Caco-2 (cell line): ENCODE data around the gene CNFN. TPM values are rescaled to one million over a fixed set of nuclear protein-coding genes. Genes with fewer than 3 reads are reported as not detected.
"Not testable (repeated sequence)": the region's sequence is repeated elsewhere in the genome, so short reads cannot be mapped to it uniquely, and the experiment has no call there.

Source experiments
- BruUV-seq: library from RNA; stranded (reverse); fragments of 400-500 nt; replicated peaks from 2 replicates; lab custom pipeline; 2021; lab: Mats Ljungman, UMichigan
- CTCF ChIA-PET: fragments of 300-600 bp; sonication (Branson Sonifier 250); formaldehyde crosslinking; loops from one replicate; lab custom pipeline; 2022; ENCODE audit warnings: antibody characterized with exemption; lab: Charles Lee
- POLR2A ChIA-PET: fragments of 300-600 bp; sonication (Branson Sonifier 250); formaldehyde crosslinking; loops from one replicate; lab custom pipeline; 2022; ENCODE audit warnings: antibody characterized with exemption; lab: Charles Lee
- DNase-seq, 2 experiments: peaks; one replicate each; pipeline versions ENCODE4 v3.0.0 to v3.0.0-alpha.2; 2020 to 2022
- H3K27me3 ChIP-seq: replicated peaks from 2 replicates; pipeline ENCODE4 v1.6.0; 2011; ENCODE audit warnings: low read length; ENCODE audit not compliant: control insufficient read depth, insufficient read depth
- H3K36me3 ChIP-seq: 2 replicates; pipeline ENCODE4 v1.5.1; 2011; ENCODE audit warnings: low read length; ENCODE audit not compliant: control insufficient read depth, insufficient read depth
- H3K4me1 ChIP-seq: fragments of 250-450 bp; sonication (Bioruptor Pico); 2 replicates; pipeline ENCODE4 v1.5.1; 2020; ENCODE audit warnings: mild to moderate bottlenecking
- H3K4me3 ChIP-seq: 2 replicates; pipeline ENCODE4 v1.5.1; 2011; ENCODE audit warnings: low read depth, mild to moderate bottlenecking, control low read depth, low read length
- H3K9me3 ChIP-seq: fragments of 250-450 bp; sonication (Bioruptor Pico); 2 replicates; pipeline ENCODE4 v1.5.1; 2020; ENCODE audit warnings: mild to moderate bottlenecking, moderate library complexity
- H3K27ac Mint-ChIP-seq: one replicate; pipeline ENCODE4 v1.8.0; 2022; ENCODE audit warnings: mixed read lengths; ENCODE audit not compliant: unreplicated experiment
- H3K27me3 Mint-ChIP-seq: one replicate; pipeline ENCODE4 v1.8.0; 2022; ENCODE audit warnings: mixed read lengths; ENCODE audit not compliant: insufficient read depth, unreplicated experiment
- H3K36me3 Mint-ChIP-seq: one replicate; pipeline ENCODE4 v1.8.0; 2022; ENCODE audit warnings: mild to moderate bottlenecking, mixed read lengths; ENCODE audit not compliant: insufficient read depth, unreplicated experiment
- H3K4me1 Mint-ChIP-seq: one replicate; pipeline ENCODE4 v1.8.0; 2022; ENCODE audit warnings: low read depth, mixed read lengths; ENCODE audit not compliant: unreplicated experiment
- H3K4me3 Mint-ChIP-seq: one replicate; pipeline ENCODE4 v1.8.0; 2022; ENCODE audit warnings: mild to moderate bottlenecking, moderate library complexity, mixed read lengths; ENCODE audit not compliant: unreplicated experiment
- H3K9me3 Mint-ChIP-seq: one replicate; pipeline ENCODE4 v1.8.0; 2022; ENCODE audit warnings: mixed read lengths; ENCODE audit not compliant: unreplicated experiment
- CTCF ChIP-seq, 2 experiments: fragments of 200-600 bp in 1 of 2; IDR thresholded peaks; 1 replicate in 1 of 2; 2 replicates in 1 of 2; pipeline versions ENCODE4 v1.5.1 to v1.8.0; 2011 to 2022; ENCODE audit warnings: antibody characterized with exemption in 1 of 2, control low read depth in 1 of 2, inconsistent platforms in 1 of 2, low read depth in 1 of 2, low read length in 1 of 2, mild to moderate bottlenecking in 1 of 2, moderate library complexity in 1 of 2; ENCODE audit not compliant: insufficient read depth in 1 of 2, severe bottlenecking in 1 of 2, unreplicated experiment in 1 of 2
- intact Hi-C: fragments of 100-400 bp; cut with micrococcal nuclease; formaldehyde crosslinking; loops from one replicate; pipeline ENCODE4 v1.10.0; 2022; ENCODE audit not compliant: unreplicated experiment
- total RNA-seq: library from RNA; stranded (reverse); gene quantifications from 2 replicates; pipeline ENCODE4 v1.2.3, GENCODE V29; 2022

CNFN gene
- total RNA-seq, 1 experiment from 2014 or later: 4.1 TPM

GRCh38 chr19:42345191-42345812, 44.8 kb downstream of the CNFN start:
- no peaks in the 10 kb centered on the region for H3K27me3 Mint-ChIP-seq
- intact Hi-C loops: no loop called here
- no peaks in the 10 kb centered on the region for H3K4me1 ChIP-seq
- no peaks in the 10 kb centered on the region for H3K27me3 ChIP-seq
- no peaks in the 10 kb centered on the region for H3K4me1 Mint-ChIP-seq
- no peak overlapping the region for H3K27ac Mint-ChIP-seq
- H3K36me3 ChIP-seq: peaks cover 1% of the 10 kb centered on the region
- BruUV-seq: no TSS peak
- H3K9me3 Mint-ChIP-seq: no peaks in the 10 kb centered on the region
- no peak overlapping the region for H3K4me3 Mint-ChIP-seq
- no peak for TF ChIP-seq CTCF (IDR thresholded peaks at IDR 0.05; ENCODE audit: insufficient read depth in 1 of 2, low read depth in 1 of 2, low read length in 1 of 2, severe bottlenecking in 1 of 2, unreplicated experiment in 1 of 2)
- peaks cover 14% of the 10 kb centered on the region for H3K36me3 Mint-ChIP-seq
- CTCF ChIA-PET: no interaction called here
- POLR2A ChIA-PET: no interaction called here
- no peaks in the 10 kb centered on the region for H3K9me3 ChIP-seq
- no peak for DNase-seq
- no peak overlapping the region for H3K4me3 ChIP-seq

- intact Hi-C loops: no loop called here
- Mint-ChIP-seq H3K27ac (no peak overlapping the region), H3K4me3 (no peak overlapping the region), H3K9me3 (no peaks in the 10 kb centered on the region), H3K27me3 (no peaks in the 10 kb centered on the region), H3K4me1 (no peaks in the 10 kb centered on the region), H3K36me3 (peaks cover 14% of the 10 kb centered on the region)
- no peaks in the 10 kb centered on the region for H3K27me3 ChIP-seq
- ChIA-PET POLR2A (no interaction called here), CTCF (interaction anchor here (0.6 kb wide), 1 partner anchor 16 kb away, joined by 5 read pairs; no protein-coding TSS in a partner anchor)
- H3K36me3 ChIP-seq: peaks cover 1% of the 10 kb centered on the region
- no peak for DNase-seq
- no TSS peak for BruUV-seq
- no peaks in the 10 kb centered on the region for H3K9me3 ChIP-seq
- H3K4me1 ChIP-seq: no peaks in the 10 kb centered on the region
- no peak for TF ChIP-seq CTCF (IDR thresholded peaks at IDR 0.05; ENCODE audit: insufficient read depth in 1 of 2, low read depth in 1 of 2, low read length in 1 of 2, severe bottlenecking in 1 of 2, unreplicated experiment in 1 of 2)
- no peak overlapping the region for H3K4me3 ChIP-seq
These were observed 45.7 kb downstream of the CNFN start for GRCh38 chr19:42344336-42344893.

- no peaks in the 10 kb centered on the region for H3K4me1 ChIP-seq
- H3K4me3 Mint-ChIP-seq: no peak overlapping the region
- intact Hi-C loops: no loop called here
- H3K9me3 Mint-ChIP-seq: no peaks in the 10 kb centered on the region
- no peaks in the 10 kb centered on the region for H3K4me1 Mint-ChIP-seq
- peak; percentile 20 to 25 for TF ChIP-seq CTCF (IDR thresholded peaks at IDR 0.05; ENCODE audit: insufficient read depth in 1 of 2, low read depth in 1 of 2, low read length in 1 of 2, severe bottlenecking in 1 of 2, unreplicated experiment in 1 of 2)
- no peak overlapping the region for H3K27ac Mint-ChIP-seq
- no peaks in the 10 kb centered on the region for H3K27me3 ChIP-seq
- H3K36me3 Mint-ChIP-seq: peaks cover 9% of the 10 kb centered on the region
- H3K36me3 ChIP-seq: peaks cover 1% of the 10 kb centered on the region
- no peak overlapping the region for H3K4me3 ChIP-seq
- ChIA-PET CTCF (no interaction called here), POLR2A (no interaction called here)
- H3K9me3 ChIP-seq: no peaks in the 10 kb centered on the region
- no peak for DNase-seq
- no peaks in the 10 kb centered on the region for H3K27me3 Mint-ChIP-seq
- no TSS peak for BruUV-seq
These were observed 46.6 kb downstream of the CNFN start for GRCh38 chr19:42343344-42344110.

GRCh38 chr19:42339922-42340321, 50.2 kb downstream of the CNFN start:
- not testable (repeated sequence) for BruUV-seq

More at GRCh38 chr19:42339922-42340321, 50.2 kb downstream of the CNFN start:
- H3K36me3 ChIP-seq, H3K27ac Mint-ChIP-seq, H3K9me3 Mint-ChIP-seq, intact Hi-C loops, POLR2A ChIA-PET, CTCF ChIA-PET, H3K9me3 ChIP-seq, H3K4me1 ChIP-seq, H3K27me3 ChIP-seq, H3K27me3 Mint-ChIP-seq, H3K4me3 Mint-ChIP-seq, H3K4me1 Mint-ChIP-seq, DNase-seq, H3K36me3 Mint-ChIP-seq, H3K4me3 ChIP-seq: not testable (repeated sequence)
